HG02981 (cell line): Measurements from ENCODE around the gene SMYD1.
"Not testable (repeated sequence)": the region's sequence is repeated elsewhere in the genome, so short reads cannot be mapped to it uniquely, and the experiment has no call there.

Experiments
- ATAC-seq: cut with Tn5 transposase; IDR thresholded peaks from one replicate; pipeline ENCODE4 v1.9.1; 2021; ENCODE audit warnings: mild to moderate bottlenecking, moderate library complexity; ENCODE audit not compliant: unreplicated experiment

SMYD1 gene

GRCh38 chr2:88067598-88067997 lies at the start of gene SMYD1:
Gene SMYD1, plus strand, starts transcription at chr2:88067825. Its CDS starts 40 bp downstream, at chr2:88067865.
- no peak for ATAC-seq

GRCh38 chr2:88018077-88018805 lies 49.4 kb upstream of the SMYD1 start:
- not testable (repeated sequence) for ATAC-seq

GRCh38 chr2:88018909-88019308 lies 48.7 kb upstream of the SMYD1 start:
- no peak for ATAC-seq

GRCh38 chr2:88019985-88020384 lies 47.6 kb upstream of the SMYD1 start:
- ATAC-seq, result no peak

GRCh38 chr2:88022669-88022921 lies 45.0 kb upstream of the SMYD1 start:
- ATAC-seq, result no peak

GRCh38 chr2:88024509-88024908 lies 43.1 kb upstream of the SMYD1 start:
- no peak for ATAC-seq

GRCh38 chr2:88027697-88028389 lies 39.8 kb upstream of the SMYD1 start:
- ATAC-seq, result peak; percentile 38

GRCh38 chr2:88028931-88029330 lies 38.7 kb upstream of the SMYD1 start:
- no peak for ATAC-seq

- ATAC-seq, result no peak
Measured at GRCh38 chr2:88032070-88032702, 35.4 kb upstream of the SMYD1 start.

- ATAC-seq, result no peak
Measured at GRCh38 chr2:88036182-88036581, 31.4 kb upstream of the SMYD1 start.

GRCh38 chr2:88036606-88037005 lies 31.0 kb upstream of the SMYD1 start:
- no peak for ATAC-seq

GRCh38 chr2:88038263-88039105 lies 29.1 kb upstream of the SMYD1 start:
- ATAC-seq, result no peak

GRCh38 chr2:88042476-88042875 lies 25.1 kb upstream of the SMYD1 start:
- no peak for ATAC-seq

GRCh38 chr2:88045561-88045960 lies 22.1 kb upstream of the SMYD1 start:
- not testable (repeated sequence) for ATAC-seq

GRCh38 chr2:88048541-88048940 lies 19.1 kb upstream of the SMYD1 start:
- ATAC-seq, result no peak

GRCh38 chr2:88049622-88050021 lies 18.0 kb upstream of the SMYD1 start:
- peak; percentile 76 for ATAC-seq

GRCh38 chr2:88051792-88052191 lies 15.8 kb upstream of the SMYD1 start:
- ATAC-seq, result no peak

GRCh38 chr2:88053296-88053695 lies 14.3 kb upstream of the SMYD1 start:
- ATAC-seq, result no peak

- ATAC-seq, result no peak
Measured at GRCh38 chr2:88053934-88054781, 13.5 kb upstream of the SMYD1 start.

GRCh38 chr2:88054782-88055370 lies 12.7 kb upstream of the SMYD1 start:
- ATAC-seq, result no peak
